C4-2B (cell line): ENCODE data around the gene SOAT2.

Source experiments
- H3K27ac ChIP-seq: fragments of 450-650 bp; 2 replicates; pipeline ENCODE4 v1.5.1; 2017
- ZFX ChIP-seq: fragments of 450-650 bp; IDR thresholded peaks from 2 replicates; pipeline ENCODE4 v1.6.1; 2017
- TF ChIP-seq, protein P1 (sequence below): fragments of 450-650 bp; conservative IDR thresholded peaks from 2 replicates; pipeline ENCODE4 v1.5.1; 2017; ENCODE audit warnings: mild to moderate bottlenecking

The SOAT2 gene

GRCh38 chr12:53170215-53170614 lies 66.9 kb downstream of the SOAT2 start:
- no peak overlapping the region for H3K27ac ChIP-seq

DNA sequence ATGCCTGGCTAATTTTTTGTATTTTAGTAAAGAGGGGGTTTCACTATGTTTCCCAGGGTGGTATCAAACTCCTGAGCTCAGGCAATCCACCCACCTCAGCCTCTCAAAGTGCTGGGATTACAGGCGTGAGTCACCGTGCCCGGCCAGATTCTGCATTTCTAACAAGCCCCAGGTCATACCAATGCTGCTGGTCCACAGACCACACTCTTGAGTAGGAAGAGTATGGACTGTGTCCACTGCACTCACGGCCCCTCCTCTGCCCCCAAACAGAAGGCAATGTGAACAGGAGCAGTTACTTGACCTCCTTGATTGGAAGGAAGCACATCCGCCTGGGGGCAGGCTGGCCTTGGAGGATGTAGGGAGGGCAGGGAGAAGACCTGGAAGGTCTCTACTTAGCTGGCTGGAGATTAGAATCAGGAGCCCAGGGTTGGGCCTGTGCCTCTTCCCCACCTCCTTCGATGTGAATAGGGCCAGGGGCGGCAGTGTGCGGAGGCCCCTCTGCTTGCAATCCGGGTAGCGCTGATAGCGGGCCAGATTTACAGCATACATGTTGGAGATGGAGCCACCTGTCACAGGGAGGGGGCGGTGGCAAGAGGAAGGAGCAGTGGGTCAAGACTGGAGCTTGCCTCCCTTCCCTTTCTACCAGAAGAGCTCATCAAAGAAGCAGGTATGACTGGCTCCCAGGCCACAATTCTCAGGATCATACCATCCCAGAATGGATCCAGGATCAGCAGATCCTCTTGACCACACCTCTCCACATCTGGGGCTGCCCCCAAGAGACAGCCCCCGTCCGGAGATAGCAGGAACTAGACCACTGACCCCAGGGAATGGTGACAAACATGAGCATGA lies 67.8 kb downstream of the SOAT2 start:
- no peak for TF ChIP-seq ZFX
- TF ChIP-seq, protein P1, sequence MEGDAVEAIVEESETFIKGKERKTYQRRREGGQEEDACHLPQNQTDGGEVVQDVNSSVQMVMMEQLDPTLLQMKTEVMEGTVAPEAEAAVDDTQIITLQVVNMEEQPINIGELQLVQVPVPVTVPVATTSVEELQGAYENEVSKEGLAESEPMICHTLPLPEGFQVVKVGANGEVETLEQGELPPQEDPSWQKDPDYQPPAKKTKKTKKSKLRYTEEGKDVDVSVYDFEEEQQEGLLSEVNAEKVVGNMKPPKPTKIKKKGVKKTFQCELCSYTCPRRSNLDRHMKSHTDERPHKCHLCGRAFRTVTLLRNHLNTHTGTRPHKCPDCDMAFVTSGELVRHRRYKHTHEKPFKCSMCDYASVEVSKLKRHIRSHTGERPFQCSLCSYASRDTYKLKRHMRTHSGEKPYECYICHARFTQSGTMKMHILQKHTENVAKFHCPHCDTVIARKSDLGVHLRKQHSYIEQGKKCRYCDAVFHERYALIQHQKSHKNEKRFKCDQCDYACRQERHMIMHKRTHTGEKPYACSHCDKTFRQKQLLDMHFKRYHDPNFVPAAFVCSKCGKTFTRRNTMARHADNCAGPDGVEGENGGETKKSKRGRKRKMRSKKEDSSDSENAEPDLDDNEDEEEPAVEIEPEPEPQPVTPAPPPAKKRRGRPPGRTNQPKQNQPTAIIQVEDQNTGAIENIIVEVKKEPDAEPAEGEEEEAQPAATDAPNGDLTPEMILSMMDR: no peak
- H3K27ac ChIP-seq: peak overlapping the region; percentile 60

More at GRCh38 chr12:53170215-53170614, 66.9 kb downstream of the SOAT2 start:
- no peak for TF ChIP-seq ZFX
- TF ChIP-seq, protein P1: no peak

DNA sequence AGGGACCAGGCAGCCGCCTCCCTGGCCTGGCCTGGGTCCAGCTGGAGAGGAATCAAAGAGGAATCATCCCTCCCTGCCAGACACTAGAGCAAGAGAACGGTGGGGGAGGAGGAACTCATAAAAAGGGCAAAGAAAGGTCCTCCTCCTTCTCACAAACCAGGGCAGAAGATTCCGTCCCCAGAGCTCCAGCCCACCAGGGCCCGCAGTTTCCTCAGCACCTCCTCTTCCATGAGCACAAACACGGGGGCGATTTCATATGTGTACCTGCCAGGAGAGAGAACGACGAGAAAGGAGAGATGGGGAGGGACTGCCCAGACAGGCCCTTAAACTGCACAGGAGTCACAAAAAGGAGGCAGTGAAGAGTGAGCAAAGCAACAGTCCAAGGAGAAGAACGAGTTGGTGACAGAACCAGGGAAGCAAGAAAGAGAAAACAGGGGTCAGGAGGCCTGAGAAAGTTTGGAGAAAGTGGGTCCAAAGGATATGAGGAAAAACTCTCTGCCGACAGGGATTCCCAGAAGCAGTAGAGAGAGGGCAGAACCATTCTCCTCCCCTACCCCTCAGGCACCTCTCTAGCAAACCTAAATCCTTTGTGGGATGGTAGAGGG lies 68.5 kb downstream of the SOAT2 start:
- H3K27ac ChIP-seq: peak overlapping the region; percentile 60
- no peak for TF ChIP-seq ZFX
- TF ChIP-seq, protein P1: no peak

- peak overlapping the region; percentile 60 for H3K27ac ChIP-seq
- TF ChIP-seq, protein P1: no peak
- TF ChIP-seq ZFX: no peak
Measured at GRCh38 chr12:53172352-53172751, 69.1 kb downstream of the SOAT2 start.

DNA sequence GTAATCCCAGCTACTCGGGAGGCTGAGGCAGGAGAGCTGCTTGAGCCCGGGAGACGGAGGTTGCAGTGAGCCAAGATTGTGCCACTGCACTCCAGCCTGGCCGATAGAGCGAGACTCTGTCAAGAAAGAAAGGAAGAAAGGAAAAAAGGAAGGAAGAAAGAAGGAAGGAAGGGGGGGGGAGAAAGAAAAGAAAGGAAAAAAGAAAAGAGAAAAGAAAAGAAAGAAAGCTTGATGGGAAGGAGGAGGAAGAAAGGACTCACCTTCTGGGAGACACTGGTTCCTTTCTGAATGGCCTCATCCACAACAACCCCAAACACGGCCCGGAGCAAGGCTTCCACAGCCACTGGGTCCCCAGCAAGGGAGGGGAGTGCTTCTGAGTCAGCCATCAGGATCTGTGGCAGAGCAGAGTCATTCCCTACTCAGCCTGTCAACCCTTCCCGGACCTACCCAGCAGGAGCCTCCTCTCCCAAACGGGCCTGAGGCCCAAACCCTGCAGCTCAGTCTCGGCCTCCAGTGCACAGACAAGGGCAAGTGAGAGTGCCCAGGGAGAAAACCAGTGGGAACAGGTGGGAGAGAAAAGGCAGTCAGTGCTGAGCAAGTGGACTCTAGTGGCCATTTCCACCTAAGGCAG lies 69.9 kb downstream of the SOAT2 start:
- peak overlapping the region; percentile 60 for H3K27ac ChIP-seq
- no peak for TF ChIP-seq ZFX
- TF ChIP-seq, protein P1: no peak
